HEK293 (cell line): Measurements from ENCODE around the gene SOCS7.

Source experiments
- CTCF ChIA-PET: fragments of 350-600 bp; formaldehyde crosslinking; extraction: SDS; loops from one replicate; lab custom pipeline; 2021; ENCODE audit warnings: antibody characterized with exemption; lab: Yijun Ruan, JAX
- POLR2A ChIA-PET: fragments of 300-600 bp; formaldehyde crosslinking; extraction: SDS; loops from one replicate; lab custom pipeline; 2020; ENCODE audit warnings: antibody characterized with exemption, inconsistent platforms; lab: Yijun Ruan, JAX
- H3K27ac ChIP-seq: fragments of 200-500 bp; sonication (Bioruptor generic); 2 replicates; pipeline ENCODE4 v1.5.1; 2014; ENCODE audit warnings: low read depth, low read length, control low read depth, inconsistent platforms; ENCODE audit errors: extremely low read depth
- H3K36me3 ChIP-seq, 2 experiments: fragments of 200-500 bp in 1 of 2; sonication (Bioruptor generic) in 1 of 2; 1 replicate in 1 of 2; 2 replicates in 1 of 2; pipeline ENCODE4 v1.5.1; 2014 to 2017; ENCODE audit warnings: inconsistent platforms in 2 of 2, low read length in 2 of 2; ENCODE audit not compliant: control insufficient read depth in 2 of 2, insufficient read depth in 1 of 2
- H3K4me1 ChIP-seq: fragments of 200-500 bp; sonication (Bioruptor generic); 2 replicates; pipeline ENCODE4 v1.5.1; 2014; ENCODE audit warnings: mild to moderate bottlenecking, low read length, inconsistent platforms; ENCODE audit not compliant: control insufficient read depth, insufficient read depth
- H3K4me3 ChIP-seq: 2 replicates; pipeline ENCODE4 v1.5.1; 2011; ENCODE audit warnings: low read depth, mild to moderate bottlenecking, control low read depth, low read length, moderate library complexity
- H3K9me3 ChIP-seq: fragments of 200-500 bp; sonication (Bioruptor generic); 2 replicates; pipeline ENCODE4 v1.5.1; 2014; ENCODE audit warnings: low read depth, low read length, inconsistent platforms; ENCODE audit not compliant: control insufficient read depth, insufficient read depth
- EGR2 ChIP-seq: fragments of 450-650 bp; formaldehyde crosslinking; IDR thresholded peaks from 2 replicates; pipeline ENCODE4 v1.5.1; 2016; ENCODE audit warnings: low read depth, missing biosample characterization, missing genetic modification characterization
- GLI2 ChIP-seq: fragments of 450-650 bp; formaldehyde crosslinking; IDR thresholded peaks from 2 replicates; pipeline ENCODE4; 2017; ENCODE audit warnings: missing biosample characterization, missing genetic modification characterization, low read depth, borderline replicate concordance
- KLF1 ChIP-seq: fragments of 450-650 bp; formaldehyde crosslinking; IDR thresholded peaks from 2 replicates; pipeline ENCODE4 v1.5.1; 2016; ENCODE audit warnings: missing biosample characterization, missing genetic modification characterization
- KLF9 ChIP-seq: fragments of 450-650 bp; formaldehyde crosslinking; IDR thresholded peaks from 2 replicates; pipeline ENCODE4 v1.5.1; 2016; ENCODE audit warnings: missing biosample characterization, missing genetic modification characterization, low read depth
- ZFHX2 ChIP-seq: fragments of 450-650 bp; formaldehyde crosslinking; conservative IDR thresholded peaks from 2 replicates; pipeline ENCODE4 v1.5.1; 2016; ENCODE audit warnings: missing biosample characterization, missing genetic modification characterization
- ZFP37 ChIP-seq: fragments of 450-650 bp; formaldehyde crosslinking; IDR thresholded peaks from 2 replicates; pipeline ENCODE4 v1.5.1; 2016; ENCODE audit warnings: missing biosample characterization, missing genetic modification characterization
- ZNF121 ChIP-seq: fragments of 450-650 bp; formaldehyde crosslinking; IDR thresholded peaks from 2 replicates; pipeline ENCODE4 v1.5.1; 2016; ENCODE audit warnings: missing biosample characterization, missing genetic modification characterization
- ZNF155 ChIP-seq: fragments of 450-650 bp; formaldehyde crosslinking; IDR thresholded peaks from 2 replicates; pipeline ENCODE4 v1.5.1; 2016; ENCODE audit warnings: missing biosample characterization, missing genetic modification characterization
- ZNF214 ChIP-seq: fragments of 450-650 bp; formaldehyde crosslinking; IDR thresholded peaks from 2 replicates; pipeline ENCODE4 v1.5.1; 2017; ENCODE audit warnings: missing biosample characterization, mild to moderate bottlenecking, missing genetic modification characterization, borderline replicate concordance
- ZNF366 ChIP-seq: fragments of 450-650 bp; formaldehyde crosslinking; conservative IDR thresholded peaks from 2 replicates; pipeline ENCODE4 v1.5.1; 2016; ENCODE audit warnings: missing biosample characterization, missing genetic modification characterization
- ZNF560 ChIP-seq: fragments of 450-650 bp; formaldehyde crosslinking; IDR thresholded peaks from 2 replicates; pipeline ENCODE4 v1.5.1; 2017; ENCODE audit warnings: missing biosample characterization, missing genetic modification characterization, borderline replicate concordance
- ZNF776 ChIP-seq: fragments of 450-650 bp; formaldehyde crosslinking; IDR thresholded peaks from 2 replicates; pipeline ENCODE4 v1.5.0; 2017; ENCODE audit warnings: missing biosample characterization, missing genetic modification characterization, borderline replicate concordance
- TF ChIP-seq, protein P1 (sequence below): fragments of 450-650 bp; formaldehyde crosslinking; IDR thresholded peaks from 2 replicates; pipeline ENCODE4 v1.5.1; 2016; ENCODE audit warnings: missing biosample characterization, missing genetic modification characterization, borderline replicate concordance
- TF ChIP-seq, protein P2 (sequence below): fragments of 450-650 bp; formaldehyde crosslinking; IDR thresholded peaks from 2 replicates; pipeline ENCODE4 v1.5.1; 2016; ENCODE audit warnings: missing biosample characterization, missing genetic modification characterization

Gene SOCS7

DNA sequence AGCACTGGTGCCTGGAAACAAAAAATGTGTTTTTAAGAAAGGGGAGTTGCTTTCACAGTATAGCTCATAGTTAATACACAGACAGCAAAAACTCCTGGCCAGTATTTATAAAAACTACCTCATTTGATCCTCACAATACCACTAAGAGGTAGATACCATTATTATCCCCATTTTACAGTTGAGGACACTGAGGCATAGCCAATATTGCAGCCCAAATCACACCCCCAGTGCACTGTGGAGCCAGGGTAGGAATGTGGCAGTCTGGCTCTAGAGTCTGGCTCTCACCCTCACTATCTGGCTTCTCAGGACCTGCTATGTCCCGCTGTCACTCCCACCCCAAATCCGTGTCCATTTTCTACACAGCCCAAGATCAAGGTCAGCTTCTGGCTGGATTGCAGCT lies 79.2 kb downstream of the SOCS7 start (continued):
- TF ChIP-seq, protein P1, sequence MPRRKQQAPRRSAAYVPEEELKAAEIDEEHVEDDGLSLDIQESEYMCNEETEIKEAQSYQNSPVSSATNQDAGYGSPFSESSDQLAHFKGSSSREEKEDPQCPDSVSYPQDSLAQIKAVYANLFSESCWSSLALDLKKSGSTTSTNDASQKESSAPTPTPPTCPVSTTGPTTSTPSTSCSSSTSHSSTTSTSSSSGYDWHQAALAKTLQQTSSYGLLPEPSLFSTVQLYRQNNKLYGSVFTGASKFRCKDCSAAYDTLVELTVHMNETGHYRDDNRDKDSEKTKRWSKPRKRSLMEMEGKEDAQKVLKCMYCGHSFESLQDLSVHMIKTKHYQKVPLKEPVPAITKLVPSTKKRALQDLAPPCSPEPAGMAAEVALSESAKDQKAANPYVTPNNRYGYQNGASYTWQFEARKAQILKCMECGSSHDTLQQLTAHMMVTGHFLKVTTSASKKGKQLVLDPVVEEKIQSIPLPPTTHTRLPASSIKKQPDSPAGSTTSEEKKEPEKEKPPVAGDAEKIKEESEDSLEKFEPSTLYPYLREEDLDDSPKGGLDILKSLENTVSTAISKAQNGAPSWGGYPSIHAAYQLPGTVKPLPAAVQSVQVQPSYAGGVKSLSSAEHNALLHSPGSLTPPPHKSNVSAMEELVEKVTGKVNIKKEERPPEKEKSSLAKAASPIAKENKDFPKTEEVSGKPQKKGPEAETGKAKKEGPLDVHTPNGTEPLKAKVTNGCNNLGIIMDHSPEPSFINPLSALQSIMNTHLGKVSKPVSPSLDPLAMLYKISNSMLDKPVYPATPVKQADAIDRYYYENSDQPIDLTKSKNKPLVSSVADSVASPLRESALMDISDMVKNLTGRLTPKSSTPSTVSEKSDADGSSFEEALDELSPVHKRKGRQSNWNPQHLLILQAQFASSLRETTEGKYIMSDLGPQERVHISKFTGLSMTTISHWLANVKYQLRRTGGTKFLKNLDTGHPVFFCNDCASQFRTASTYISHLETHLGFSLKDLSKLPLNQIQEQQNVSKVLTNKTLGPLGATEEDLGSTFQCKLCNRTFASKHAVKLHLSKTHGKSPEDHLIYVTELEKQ (tag by site-specific recombination): no peak
- TF ChIP-seq GLI2 (tag by site-specific recombination) (no peak), ZNF776 (tag by site-specific recombination) (no peak), ZFP37 (tag by site-specific recombination) (no peak), ZNF560 (tag by site-specific recombination) (no peak)

DNA sequence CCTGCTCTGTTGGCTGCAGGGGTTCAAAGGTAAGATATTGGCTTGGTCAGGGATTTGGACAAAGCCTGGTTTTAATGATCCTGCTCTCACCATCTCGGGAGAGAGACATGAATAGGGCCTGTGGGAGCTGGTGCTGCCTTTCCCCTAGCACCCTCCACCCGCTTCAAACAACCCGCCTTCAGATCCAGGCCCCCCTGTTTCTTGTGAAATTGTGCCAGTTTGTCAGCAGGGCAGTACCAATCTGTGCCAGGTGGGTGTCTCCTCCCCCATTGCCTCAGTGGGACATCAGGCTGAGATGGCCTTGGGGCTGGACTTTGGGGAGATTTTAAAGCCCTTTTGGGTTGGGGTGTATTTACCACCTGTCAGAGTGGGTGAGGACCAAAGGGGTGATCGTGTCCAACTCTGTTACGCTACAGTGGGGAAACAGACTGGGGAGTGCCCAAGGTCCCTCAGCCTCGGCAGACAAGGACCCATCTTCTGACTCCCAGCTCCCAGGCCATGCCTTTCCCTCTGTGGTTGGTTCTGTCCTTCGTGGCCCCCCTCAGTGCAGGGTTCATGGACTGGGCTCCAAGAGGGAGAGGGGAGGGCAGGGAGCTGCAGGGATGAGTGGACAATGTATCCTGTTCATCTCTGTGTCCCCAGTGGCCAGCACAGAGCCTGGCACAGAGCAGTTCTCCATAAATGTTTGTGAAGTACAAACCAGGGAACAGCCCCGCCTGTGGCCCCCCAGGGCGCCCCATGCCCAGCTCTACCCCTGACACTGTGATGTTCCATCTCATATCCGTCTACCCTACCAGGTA lies 79.9 kb downstream of the SOCS7 start:
- CTCF ChIA-PET: interaction anchor here (0.6 to 3.5 kb wide), 7 partner anchors 8 to 805 kb away, joined by 3 to 14 read pairs (median 5); no protein-coding TSS in a partner anchor

DNA sequence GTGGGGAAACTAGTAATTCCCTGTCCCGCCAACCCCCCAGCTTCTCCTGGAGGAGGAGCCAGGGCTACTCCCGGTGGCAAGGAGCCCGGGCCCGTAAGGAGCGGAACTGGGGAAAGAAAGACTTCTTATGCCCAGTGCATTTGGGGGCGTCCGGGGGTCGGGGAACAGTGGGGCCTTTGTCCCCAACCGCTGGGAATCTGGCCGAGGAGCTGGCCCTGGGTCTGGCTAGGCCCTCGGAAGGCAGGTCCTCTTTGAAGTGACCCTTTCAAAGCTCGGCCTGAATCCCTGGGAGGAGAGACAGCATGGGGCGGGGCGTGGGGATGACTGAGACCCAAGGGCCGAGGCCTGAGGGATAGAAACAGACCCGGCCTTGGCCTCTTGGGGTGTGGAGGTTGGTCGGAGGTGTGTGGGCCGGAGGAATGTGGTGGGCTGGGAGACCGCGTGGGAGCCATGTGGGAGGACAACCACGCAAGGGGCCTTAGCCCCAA lies 82.6 kb downstream of the SOCS7 start:
- no peak overlapping the region for H3K27ac ChIP-seq
- H3K4me3 ChIP-seq: no peak overlapping the region
- CTCF ChIA-PET: interaction anchor here (1.1 to 1.8 kb wide), 4 partner anchors 9 to 233 kb away, joined by 4 to 12 read pairs (median 4); no protein-coding TSS in a partner anchor
- POLR2A ChIA-PET: no interaction called here
- no peak for TF ChIP-seq ZNF121 (tag by site-specific recombination)
- peak; percentile 87 for TF ChIP-seq EGR2 (tag by site-specific recombination)
- peak; percentile 86 for TF ChIP-seq ZFHX2 (tag by site-specific recombination)
- H3K36me3 ChIP-seq: no peaks in the 10 kb centered on the region
- no peaks in the 10 kb centered on the region for H3K4me1 ChIP-seq
- no peaks in the 10 kb centered on the region for H3K9me3 ChIP-seq

More for the DNA sequence above, 79.9 kb downstream of the SOCS7 start:
- Histone ChIP-seq H3K27ac (no peak overlapping the region), H3K4me3 (no peak overlapping the region), H3K9me3 (no peaks in the 10 kb centered on the region), H3K36me3 (no peaks in the 10 kb centered on the region), H3K4me1 (peaks cover 3% of the 10 kb centered on the region)
- POLR2A ChIA-PET: no interaction called here
- TF ChIP-seq, protein P2, sequence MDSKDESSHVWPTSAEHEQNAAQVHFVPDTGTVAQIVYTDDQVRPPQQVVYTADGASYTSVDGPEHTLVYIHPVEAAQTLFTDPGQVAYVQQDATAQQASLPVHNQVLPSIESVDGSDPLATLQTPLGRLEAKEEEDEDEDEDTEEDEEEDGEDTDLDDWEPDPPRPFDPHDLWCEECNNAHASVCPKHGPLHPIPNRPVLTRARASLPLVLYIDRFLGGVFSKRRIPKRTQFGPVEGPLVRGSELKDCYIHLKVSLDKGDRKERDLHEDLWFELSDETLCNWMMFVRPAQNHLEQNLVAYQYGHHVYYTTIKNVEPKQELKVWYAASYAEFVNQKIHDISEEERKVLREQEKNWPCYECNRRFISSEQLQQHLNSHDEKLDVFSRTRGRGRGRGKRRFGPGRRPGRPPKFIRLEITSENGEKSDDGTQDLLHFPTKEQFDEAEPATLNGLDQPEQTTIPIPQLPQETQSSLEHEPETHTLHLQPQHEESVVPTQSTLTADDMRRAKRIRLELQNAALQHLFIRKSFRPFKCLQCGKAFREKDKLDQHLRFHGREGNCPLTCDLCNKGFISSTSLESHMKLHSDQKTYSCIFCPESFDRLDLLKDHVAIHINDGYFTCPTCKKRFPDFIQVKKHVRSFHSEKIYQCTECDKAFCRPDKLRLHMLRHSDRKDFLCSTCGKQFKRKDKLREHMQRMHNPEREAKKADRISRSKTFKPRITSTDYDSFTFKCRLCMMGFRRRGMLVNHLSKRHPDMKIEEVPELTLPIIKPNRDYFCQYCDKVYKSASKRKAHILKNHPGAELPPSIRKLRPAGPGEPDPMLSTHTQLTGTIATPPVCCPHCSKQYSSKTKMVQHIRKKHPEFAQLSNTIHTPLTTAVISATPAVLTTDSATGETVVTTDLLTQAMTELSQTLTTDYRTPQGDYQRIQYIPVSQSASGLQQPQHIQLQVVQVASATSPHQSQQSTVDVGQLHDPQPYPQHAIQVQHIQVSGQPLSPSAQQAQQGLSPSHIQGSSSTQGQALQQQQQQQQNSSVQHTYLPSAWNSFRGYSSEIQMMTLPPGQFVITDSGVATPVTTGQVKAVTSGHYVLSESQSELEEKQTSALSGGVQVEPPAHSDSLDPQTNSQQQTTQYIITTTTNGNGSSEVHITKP: peak; percentile 85
- TF ChIP-seq ZNF366 (tag by site-specific recombination): no peak

DNA sequence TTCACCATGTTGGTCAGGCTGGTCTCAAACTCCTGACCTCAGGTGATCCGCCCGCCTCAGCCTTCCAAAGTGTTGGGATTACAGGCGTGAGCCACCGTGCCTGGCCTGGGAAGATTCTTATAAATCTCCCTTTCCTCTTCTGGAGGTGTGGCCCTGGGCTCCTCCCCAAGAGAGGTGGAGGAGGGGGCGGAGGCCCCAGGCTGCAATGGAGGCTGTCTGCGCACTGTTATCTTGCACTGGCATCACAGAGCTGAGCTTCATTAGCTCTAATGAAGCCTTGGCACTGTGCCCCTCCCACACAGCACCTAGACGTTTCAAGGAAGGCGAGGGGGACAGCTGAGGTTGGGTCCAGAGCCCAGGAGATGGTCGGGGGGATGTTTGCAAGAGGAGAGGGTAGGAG lies 84.2 kb downstream of the SOCS7 start:
- H3K27ac ChIP-seq: no peak overlapping the region
- CTCF ChIA-PET: interaction anchor here (0.6 kb wide), 1 partner anchor 57 kb away, joined by 3 read pairs; no protein-coding TSS in a partner anchor
- H3K4me1 ChIP-seq: no peaks in the 10 kb centered on the region
- TF ChIP-seq ZFHX2 (tag by site-specific recombination) (peak; percentile 27; the same call in 1 of the 2 replicates), KLF1 (tag by site-specific recombination) (peak; percentile 77), EGR2 (tag by site-specific recombination) (peak; percentile 44; the same call in 1 of the 2 replicates), ZNF155 (tag by site-specific recombination) (no peak), ZNF214 (tag by site-specific recombination) (no peak), KLF9 (tag by site-specific recombination) (no peak)
- TF ChIP-seq, all 188 proteins: peak for 3
- H3K4me3 ChIP-seq: no peak overlapping the region
- no peaks in the 10 kb centered on the region for H3K9me3 ChIP-seq
- H3K36me3 ChIP-seq: no peaks in the 10 kb centered on the region
- POLR2A ChIA-PET: no interaction called here
